ENCODE measurements around the gene LGALS1.

LGALS1 gene

DNA sequence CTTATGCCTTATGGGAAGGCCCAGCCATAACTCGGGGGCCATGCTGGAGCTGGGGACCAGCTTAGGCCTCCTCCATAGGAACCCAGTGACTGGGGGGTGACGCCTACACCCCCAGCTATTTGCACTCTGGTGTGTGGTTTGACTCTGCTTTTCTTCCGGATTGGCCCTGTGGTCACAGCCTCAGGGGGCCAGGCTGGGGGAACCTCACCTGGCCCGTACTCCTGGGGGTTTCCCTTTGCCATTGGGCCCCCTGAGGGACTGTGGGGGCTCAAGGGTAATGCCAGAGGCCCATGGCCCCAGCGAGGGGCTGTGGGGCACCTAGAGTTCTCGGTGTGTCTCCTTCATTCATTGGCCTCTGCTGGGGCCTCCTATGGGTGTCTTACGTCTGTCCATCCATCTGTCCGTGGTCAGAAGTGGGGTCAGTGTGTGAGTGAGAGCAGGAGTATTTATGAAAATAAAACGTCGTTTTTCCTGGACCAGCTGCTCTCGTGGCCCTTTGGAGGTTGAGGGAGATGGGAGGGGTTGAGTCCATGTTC, 42.3 kb upstream of the LGALS1 start:
- DNase-seq (ENCODE audit: low read depth in 1 of 2, low spot score in 1 of 2), result no peak
- TF ChIP-seq JUND (IDR thresholded peaks at IDR 0.05; ENCODE audit: low read depth), result no peak
- in situ Hi-C loops (cut with HindIII; ENCODE audit: low pct_unique_long_range_greater_than_20kb, low sequenced_read_pairs), result no loop called here

DNA sequence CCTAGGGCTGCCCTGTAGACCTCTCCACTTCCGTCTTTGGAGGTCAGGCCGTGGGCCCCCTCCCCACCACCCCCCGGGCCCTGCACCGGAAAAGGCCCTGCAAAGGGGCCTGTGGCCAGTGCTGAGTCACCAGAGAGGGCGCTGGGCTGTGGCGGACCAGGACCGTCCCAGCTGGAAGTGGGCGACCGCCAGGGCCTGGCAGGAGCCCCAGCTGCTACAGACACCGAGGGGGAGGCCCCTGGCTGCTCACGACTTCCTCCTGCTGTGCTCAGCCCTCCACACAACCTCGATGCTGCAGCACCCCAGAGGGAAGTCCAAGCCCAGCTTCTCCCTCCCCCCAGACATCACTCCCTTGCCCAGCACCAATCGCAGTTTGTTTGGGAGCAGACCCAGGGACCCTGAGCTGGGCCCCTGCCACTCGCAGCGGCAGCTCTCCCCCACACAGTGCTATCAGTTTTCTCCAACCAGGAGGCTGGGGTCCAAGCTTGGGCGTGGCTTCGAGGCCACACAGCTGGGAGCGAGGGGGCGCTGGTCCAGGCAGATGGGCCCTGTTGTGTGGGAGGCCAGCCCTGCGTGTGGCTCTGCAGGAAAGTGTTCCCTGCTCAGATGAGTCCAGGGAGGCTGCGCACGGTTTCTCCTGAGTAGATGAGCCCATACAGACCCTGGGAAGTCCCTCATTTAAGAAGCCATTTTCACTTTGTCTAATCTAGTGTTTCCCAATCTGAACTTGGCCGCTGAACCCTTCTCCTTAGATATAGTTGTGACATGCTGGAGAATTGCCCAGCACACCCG, 41.6 kb upstream of the LGALS1 start:
- no peak for DNase-seq (ENCODE audit: low read depth in 1 of 2, low spot score in 1 of 2)
- in situ Hi-C loops (cut with HindIII; ENCODE audit: low pct_unique_long_range_greater_than_20kb, low sequenced_read_pairs), result no loop called here
- TF ChIP-seq JUND (IDR thresholded peaks at IDR 0.05; ENCODE audit: low read depth), result no peak

DNA sequence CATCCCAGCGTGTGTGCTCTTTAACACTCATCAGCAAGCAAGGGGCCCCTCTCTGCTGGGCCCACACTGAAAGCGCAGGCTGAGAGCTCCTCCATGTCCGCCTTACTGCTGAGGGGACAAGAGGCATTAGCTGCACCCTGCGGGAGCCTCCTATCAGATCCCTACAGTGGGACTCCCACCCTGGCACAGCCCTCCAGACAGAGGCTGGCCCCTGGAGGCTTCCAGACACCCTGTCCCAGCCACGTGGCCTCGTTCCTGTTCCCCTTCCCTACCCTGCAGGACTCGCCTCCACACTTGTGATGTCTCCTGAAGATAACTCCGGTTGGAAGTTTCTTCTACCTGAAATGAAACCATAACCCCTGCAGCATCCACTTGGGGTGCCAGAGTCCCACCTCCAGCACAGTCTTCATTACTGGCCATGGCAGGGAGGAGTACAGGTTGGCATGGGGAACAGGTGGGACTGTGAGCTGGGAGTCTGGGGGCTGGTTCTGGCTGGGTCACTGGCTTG, 41.0 kb upstream of the LGALS1 start:
- DNase-seq (ENCODE audit: low read depth in 1 of 2, low spot score in 1 of 2), result peak; percentile 43 to 62

DNA sequence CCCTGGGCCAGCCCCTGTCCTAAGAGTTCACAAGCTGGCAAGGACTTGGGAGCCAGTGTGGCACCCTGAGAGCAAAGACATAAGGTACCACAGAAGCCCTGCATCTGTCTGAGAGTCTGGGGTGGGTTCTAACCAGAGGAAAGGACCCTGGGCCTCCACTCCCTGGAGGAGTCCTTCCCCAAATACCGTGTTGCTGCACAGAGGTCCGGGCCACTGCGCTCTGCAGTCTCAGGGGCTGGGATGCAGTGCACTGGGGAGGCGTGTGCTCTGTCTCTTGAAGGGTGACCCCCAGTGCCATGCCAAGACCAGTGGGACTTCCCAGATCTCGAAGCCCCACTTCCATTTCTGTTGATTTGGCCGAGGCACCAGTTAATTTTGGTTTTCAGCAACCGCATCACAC, 40.3 kb upstream of the LGALS1 start:
- no peak for TF ChIP-seq JUND (IDR thresholded peaks at IDR 0.05; ENCODE audit: low read depth)
- no peak for DNase-seq (ENCODE audit: low read depth in 1 of 2, low spot score in 1 of 2)
- in situ Hi-C loops (cut with HindIII; ENCODE audit: low pct_unique_long_range_greater_than_20kb, low sequenced_read_pairs), result no loop called here

More for the DNA sequence above, 41.0 kb upstream of the LGALS1 start:
- TF ChIP-seq JUND (IDR thresholded peaks at IDR 0.05; ENCODE audit: low read depth), result no peak
- in situ Hi-C loops (cut with HindIII; ENCODE audit: low pct_unique_long_range_greater_than_20kb, low sequenced_read_pairs), result no loop called here

DNA sequence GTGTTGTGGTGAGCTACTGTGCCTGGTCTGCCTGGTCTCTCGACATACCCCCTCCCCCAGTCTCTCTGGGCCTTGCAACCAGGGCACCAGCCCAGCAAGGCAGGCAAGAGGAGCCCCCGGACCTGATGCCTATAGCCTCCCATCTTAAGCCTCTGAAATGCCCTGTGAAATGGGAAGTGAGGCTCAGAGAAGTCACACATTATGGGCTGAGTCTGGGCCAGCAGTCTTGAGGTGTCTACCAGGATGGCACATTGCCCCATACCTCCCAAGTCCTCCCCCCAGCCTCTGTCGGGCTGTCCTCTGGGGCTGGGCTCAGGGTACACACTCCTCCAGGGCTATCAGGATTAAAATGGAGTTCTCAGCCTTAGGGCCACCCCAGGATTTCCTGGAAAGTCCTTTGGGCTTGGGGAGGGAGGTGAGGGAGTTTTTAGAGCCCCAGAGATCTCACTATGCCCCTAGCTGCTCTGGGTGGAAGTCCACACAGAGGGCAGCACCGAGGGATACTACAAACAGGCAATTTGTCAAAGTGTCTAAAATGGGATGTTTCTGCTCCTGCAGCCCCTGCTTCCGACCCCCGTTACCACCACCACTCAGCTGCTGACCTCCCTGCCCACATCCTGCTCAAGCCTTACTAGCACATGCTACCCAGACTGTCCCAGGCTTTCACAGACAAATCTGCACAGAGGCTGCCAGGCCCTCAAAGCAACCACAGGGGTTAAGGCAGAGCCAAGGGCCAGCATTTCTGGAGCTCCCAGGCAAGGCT, 39.1 kb upstream of the LGALS1 start:
- in situ Hi-C loops (cut with HindIII; ENCODE audit: low pct_unique_long_range_greater_than_20kb, low sequenced_read_pairs), result no loop called here
- DNase-seq (ENCODE audit: low read depth in 1 of 2, low spot score in 1 of 2), result no peak
- no peak for TF ChIP-seq JUND (IDR thresholded peaks at IDR 0.05; ENCODE audit: low read depth)

DNA sequence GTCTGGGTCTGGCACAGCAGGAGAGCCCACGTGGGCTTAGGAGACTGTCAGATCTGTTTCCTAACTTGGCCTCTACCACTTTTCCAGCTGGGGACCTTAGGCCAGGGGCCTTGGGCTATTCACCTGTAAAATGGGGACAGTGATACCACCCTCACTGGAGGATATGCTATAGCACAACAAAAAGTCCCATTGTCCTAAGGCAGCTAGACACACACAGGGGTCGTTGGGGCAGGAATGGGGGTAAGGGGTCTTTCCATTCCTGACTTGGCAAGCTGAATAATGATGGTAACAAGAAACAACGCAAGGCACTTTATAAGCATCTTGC, 38.5 kb upstream of the LGALS1 start:
- in situ Hi-C loops (cut with HindIII; ENCODE audit: low pct_unique_long_range_greater_than_20kb, low sequenced_read_pairs), result no loop called here
- no peak for DNase-seq (ENCODE audit: low read depth in 1 of 2, low spot score in 1 of 2)
- no peak for TF ChIP-seq JUND (IDR thresholded peaks at IDR 0.05; ENCODE audit: low read depth)

DNA sequence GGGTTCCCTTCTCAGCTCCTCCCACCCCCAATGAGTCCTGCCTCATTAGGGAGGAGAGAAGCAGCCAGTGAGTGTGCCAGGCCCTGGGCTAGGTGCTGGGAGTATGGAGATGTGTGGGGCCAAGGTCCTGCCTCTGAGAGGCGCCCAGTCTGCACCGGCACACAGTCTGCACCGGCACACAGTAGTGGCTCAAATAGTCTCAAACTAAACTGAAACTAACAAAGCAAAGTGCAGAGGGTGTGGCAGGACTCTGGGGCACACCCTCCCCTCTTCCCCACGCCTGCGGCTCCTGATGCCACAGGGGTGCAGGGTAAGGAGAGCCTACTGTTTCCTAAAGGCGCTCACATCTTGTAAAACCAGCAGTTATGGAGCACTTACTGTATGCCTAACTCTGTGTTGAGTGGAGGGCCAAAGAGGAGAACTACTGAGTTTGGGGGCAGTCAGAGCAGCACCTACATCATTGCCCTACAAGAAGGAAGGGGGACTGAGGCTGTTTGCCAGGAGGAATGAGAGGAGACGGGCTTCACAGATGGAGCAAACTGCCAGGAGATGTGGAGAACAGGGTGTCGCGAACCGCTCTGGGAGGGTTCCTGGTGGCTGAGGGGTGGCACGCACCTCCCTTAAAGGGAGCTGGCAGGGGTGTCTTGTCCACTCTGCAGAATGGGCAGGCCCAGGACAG, 36.9 kb upstream of the LGALS1 start:
- TF ChIP-seq JUND (IDR thresholded peaks at IDR 0.05; ENCODE audit: low read depth), result no peak
- in situ Hi-C loops (cut with HindIII; ENCODE audit: low pct_unique_long_range_greater_than_20kb, low sequenced_read_pairs), result no loop called here

DNA sequence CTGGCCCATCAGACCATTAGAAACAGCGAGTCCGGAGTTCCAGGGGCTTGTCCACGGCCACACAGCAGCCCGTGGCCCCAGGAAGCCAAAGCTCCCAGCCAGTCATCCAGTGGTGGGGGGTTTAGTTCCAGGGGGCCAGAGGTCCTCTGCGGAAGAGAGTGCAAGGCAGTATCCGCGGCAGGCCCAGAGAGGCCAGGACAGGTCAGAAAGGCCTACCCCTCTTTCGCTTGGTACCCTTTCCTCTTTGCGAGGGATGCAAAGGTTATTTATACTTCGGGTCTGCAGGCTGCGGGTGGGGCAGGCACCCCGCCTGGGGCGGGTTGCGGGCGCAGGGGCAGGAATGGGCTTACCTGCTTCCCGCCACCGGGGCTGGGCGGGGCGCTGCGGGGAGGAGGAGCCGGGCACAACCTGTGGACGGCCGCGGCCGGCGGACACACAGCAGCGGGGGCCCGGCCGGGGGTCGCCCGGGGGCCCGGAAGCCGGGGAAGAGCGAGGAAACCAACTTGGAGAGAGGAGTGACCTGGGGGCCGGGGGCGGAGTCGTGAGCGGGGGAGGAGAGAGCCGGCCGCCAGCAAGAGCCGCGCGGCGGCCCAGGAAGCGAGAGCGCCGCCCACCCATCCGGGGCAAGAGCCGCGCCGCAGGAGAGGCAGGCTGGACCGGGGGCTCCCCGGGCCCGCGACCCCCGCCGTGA, 36.2 kb upstream of the LGALS1 start, which contains the start of gene SH3BP1:
Gene SH3BP1, plus strand, starts transcription at position 600 of the 691 bp plus-strand sequence. CDS start 119 bp downstream, outside the sequence.
- in situ Hi-C loops (cut with HindIII; ENCODE audit: low pct_unique_long_range_greater_than_20kb, low sequenced_read_pairs), result no loop called here
- peak; percentile 44 to 65 for DNase-seq (ENCODE audit: low read depth in 1 of 2, low spot score in 1 of 2)
- no peak for TF ChIP-seq JUND (IDR thresholded peaks at IDR 0.05; ENCODE audit: low read depth)

More for the DNA sequence above, 36.9 kb upstream of the LGALS1 start:
- no peak for DNase-seq (ENCODE audit: low read depth in 1 of 2, low spot score in 1 of 2)

DNA sequence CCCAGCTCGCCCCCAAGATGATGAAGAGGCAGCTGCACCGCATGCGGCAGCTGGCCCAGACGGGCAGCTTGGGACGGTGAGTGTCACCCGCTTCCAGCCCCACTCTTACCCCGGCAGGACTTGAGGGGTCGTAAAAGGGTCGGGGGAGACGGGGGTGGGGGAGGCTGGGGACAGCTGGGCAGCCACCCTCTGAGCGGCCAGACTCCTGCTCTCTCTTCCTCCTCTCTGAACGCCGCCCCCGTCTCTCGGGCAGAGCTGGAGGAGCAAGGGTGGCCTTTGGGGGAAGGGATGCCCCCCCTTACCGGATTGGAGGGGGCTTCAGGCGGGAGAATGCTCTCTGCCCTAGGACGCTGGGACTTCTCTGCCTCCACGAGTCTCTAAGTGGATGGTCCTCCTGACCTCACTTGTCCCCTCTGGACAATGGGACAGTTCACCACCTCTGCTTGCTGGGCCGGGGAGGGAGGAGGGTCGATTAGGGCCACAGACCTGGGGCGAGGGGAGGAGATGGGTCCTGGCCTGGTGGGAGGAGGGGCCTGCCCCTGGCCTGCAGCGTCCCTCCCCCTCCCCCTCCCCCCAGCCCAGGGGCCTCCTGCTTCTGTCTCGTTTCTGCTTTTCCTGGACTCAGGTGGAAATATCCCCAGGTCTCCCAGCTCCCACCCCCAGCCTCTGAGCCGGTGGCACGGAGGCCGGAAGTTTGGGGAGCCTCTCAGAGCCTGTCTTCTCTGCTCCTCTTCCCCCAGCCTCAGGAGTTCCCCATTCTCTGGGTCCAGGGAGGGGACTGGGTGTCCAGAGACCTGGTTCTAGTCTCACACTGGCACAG, 35.5 kb upstream of the LGALS1 start:
- no peak for TF ChIP-seq JUND (IDR thresholded peaks at IDR 0.05; ENCODE audit: low read depth)
- in situ Hi-C loops (cut with HindIII; ENCODE audit: low pct_unique_long_range_greater_than_20kb, low sequenced_read_pairs), result no loop called here

DNA sequence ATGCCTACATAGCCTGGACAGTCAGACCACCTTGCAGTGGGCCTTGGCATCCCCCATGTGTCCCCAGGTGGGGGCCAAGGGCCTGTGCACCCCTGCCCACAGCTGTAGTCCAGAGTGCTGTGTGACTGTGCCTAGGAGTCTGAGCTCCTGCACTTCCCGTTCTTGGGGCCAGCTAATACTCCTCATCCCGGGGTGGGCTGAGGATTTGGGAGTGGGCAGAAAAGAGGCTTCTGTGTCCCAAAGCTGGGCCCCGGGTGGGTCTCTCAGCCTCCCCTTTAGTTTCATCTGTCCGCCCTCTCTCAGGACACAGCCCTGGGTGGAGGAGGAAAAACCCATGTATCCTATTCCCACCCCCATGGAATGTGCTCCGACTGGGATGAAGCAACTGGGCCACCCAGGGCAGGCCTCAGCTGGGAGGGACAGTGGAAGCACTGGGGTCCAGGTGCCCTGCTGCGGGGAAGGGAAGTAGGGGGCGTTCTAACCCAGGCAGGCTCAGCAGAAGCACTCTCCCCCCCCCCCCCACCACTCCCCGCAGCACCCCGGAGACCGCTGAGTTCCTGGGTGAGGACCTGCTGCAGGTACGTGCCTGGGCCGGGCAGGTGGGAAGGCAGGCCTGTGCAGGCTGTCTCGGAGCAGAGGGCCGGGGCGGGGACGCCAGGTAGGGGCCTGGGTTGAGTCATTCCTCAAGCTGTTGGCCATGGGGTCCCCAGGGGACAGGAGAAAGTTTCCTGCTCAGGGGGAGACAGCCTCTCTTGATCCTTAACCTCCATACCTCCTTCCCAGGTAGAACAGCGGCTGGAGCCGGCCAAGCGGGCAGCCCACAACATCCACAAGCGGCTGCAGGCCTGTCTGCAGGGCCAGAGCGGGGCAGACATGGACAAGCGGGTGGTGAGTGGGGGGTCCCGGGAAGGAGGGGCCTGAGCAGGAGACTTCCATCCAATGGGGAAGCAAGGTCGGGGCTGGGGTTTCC, 34.6 kb upstream of the LGALS1 start:
- in situ Hi-C loops (cut with HindIII; ENCODE audit: low pct_unique_long_range_greater_than_20kb, low sequenced_read_pairs), result no loop called here
- no peak for DNase-seq (ENCODE audit: low read depth in 1 of 2, low spot score in 1 of 2)

More for the DNA sequence above, 35.5 kb upstream of the LGALS1 start:
- no peak for DNase-seq (ENCODE audit: low read depth in 1 of 2, low spot score in 1 of 2)

More for the DNA sequence above, 34.6 kb upstream of the LGALS1 start:
- no peak for TF ChIP-seq JUND (IDR thresholded peaks at IDR 0.05; ENCODE audit: low read depth)

All from T47D (cell line).